Ammon's horn (tissue), 1 donor: Measurements from ENCODE around the gene CUX1.

ENCODE experiments used
- DNase-seq: peaks from one replicate; pipeline ENCODE4 v3.0.0-alpha.2; 2016; ENCODE audit warnings: low spot score

The CUX1 gene

DNA sequence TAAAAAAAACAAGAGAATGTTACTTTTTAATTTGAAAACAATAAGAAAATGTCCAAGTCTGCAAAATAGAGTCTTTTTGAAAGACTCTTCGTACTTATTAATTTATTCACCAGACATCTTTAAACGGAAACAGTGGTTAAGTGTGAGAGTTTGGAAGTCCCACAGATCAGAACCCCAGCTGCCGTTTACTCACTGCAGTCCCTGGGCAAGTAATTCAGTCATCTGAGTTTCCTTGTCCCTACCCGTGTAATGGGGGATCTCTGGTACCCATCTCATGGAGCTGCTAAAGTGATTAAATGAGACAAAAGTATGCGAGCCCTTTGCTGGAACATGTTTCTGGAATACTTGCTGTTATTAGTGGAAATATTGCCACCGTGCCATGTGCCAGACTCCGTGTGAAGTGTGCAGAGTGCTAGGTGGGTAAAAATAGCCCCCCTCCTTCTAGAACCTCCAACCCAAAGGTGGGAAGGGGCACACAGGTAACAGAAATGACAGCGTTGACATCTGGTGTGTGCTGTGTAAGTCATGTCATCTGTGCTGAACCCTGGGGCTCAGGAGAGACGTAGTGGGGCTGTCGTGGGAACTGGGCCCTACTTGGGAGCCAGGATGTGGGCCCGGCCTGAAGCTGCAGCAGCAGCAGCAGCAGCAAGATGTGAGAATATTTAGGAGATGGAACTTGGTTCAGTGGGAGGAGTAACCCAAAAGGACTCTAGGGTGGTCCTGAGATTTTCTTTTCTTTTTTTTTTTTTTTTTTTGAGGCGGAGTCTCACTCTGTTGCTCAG is 140.5 kb downstream of the CUX1 start:
- DNase-seq: no peak

DNA sequence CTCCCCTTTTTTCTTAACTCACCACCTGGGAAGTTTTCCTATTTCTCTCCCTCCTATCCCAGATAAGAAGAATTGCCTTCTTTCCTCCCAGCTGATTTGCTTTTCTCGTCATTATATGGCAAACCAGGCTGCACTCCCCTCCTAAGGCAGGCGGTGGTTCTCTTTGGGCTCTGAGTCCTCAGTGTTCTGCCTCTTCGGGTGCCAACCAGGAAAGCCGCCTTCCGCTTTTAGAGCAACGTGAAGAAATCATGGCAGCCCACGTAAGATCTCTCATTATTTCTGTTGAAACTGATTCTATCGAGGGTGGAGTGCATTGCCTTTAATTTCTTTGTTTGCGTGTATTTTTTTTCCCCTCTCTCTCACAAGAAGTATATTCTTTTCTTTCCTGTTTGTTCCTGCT is 141.9 kb downstream of the CUX1 start:
- no peak for DNase-seq

DNA sequence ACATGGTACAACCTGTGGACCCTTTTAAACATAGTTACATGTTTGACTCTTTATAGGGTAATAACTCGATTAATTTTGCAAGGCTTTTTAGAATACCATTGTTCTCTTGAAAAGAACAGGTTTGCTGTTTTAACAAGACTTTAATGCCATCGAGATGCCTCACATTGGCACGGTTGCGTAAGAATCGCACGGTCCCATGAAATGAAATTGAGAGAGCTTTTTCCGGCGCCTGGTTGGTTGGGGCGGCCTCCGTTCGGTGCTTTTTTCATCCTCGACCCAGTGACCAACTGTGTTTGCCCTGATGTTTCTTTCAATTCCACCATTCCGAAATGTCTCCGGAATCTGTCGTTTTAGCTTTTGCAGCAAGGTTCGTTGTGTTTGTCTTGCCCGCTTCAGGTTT is 142.4 kb downstream of the CUX1 start:
- DNase-seq: no peak

DNA sequence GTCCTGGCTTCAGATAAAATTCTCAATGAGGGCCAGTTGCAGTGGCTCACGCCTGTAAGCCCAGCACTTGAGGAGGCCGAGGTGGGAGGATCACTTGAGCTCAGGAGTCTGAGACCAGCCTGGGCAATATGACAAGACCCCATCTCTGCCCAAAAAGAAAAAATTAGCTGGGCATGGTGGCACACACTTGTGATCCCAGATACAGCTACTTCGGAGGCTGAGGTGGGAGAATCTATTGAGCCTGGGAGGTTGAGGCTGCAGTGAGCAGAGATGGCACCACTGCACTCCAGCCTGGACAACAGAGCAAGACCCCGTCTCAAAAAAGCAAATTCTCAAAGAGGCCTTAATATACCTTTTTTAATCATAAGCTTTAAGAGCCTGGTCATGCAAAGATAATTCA is 142.9 kb downstream of the CUX1 start:
- no peak for DNase-seq

DNA sequence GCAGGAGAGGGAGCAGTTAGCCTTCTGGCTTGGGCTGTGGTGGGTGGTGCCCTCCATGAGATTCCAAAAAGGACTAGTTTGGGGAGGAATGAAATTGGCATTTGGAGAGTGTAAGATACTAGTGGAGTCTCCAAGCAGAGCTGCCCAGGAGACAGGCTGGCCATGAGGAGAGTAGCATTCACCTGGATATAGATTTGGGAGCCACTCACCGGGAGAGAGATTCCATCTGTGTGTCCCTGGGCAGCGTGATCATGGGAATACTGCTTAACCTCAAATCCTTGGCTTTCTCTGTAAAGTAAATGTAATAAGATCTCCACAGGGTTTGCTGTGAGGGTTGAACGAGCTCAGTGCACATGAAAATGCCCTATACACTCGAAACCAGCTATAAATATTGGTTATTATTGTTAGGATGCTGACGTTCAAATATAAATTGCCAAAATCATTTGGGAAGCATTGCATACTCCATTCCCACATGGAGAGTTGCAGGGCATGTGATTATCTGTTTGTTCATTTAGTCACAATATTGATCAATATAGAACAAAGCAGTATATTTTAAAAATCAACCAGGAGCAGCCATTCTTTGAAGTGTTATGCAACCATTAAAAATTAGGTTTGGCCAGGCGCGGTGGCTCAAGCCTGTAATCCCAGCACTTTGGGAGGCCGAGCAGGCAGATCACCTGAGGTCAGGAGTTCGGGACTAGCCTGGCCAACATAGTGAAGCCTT is 143.7 kb downstream of the CUX1 start:
- no peak for DNase-seq

DNA sequence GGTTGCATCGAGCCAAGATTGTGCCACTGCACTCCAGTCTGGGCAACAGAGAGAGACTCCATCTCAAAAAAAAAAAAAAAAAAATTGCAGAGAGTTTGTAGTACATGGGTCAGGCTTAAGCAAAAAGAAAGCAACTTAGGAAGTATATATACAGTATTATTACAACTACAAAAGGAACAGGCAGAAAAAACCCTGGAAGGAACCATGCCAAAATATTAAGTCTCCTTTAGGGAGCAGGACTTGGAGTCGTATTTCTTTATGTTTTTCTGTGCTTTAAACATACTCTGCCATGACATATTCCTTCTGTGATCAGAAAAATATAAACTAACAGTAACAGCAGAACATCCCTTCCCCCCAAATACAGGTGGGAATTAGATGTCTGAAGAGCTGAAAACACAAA is 144.4 kb downstream of the CUX1 start:
- no peak for DNase-seq

DNA sequence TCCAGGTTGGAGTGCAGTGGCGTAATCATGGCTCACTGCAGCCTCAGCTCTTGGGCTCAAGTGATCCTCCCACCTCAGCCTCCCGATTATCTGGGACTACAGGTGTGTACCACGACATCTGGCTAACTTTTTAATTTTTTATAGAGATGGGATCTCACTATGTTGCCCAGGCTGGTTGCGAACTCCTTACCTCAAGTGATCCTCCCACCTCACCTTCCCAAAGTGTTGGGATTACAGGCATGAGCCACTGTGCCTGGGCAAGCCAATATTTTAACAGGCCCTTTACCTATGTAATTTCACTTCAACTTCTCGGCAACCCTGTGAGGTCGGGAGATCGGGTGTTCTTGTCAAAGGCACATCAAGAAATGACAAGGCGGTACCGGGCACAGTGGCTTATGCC is 146.3 kb downstream of the CUX1 start:
- DNase-seq: no peak

DNA sequence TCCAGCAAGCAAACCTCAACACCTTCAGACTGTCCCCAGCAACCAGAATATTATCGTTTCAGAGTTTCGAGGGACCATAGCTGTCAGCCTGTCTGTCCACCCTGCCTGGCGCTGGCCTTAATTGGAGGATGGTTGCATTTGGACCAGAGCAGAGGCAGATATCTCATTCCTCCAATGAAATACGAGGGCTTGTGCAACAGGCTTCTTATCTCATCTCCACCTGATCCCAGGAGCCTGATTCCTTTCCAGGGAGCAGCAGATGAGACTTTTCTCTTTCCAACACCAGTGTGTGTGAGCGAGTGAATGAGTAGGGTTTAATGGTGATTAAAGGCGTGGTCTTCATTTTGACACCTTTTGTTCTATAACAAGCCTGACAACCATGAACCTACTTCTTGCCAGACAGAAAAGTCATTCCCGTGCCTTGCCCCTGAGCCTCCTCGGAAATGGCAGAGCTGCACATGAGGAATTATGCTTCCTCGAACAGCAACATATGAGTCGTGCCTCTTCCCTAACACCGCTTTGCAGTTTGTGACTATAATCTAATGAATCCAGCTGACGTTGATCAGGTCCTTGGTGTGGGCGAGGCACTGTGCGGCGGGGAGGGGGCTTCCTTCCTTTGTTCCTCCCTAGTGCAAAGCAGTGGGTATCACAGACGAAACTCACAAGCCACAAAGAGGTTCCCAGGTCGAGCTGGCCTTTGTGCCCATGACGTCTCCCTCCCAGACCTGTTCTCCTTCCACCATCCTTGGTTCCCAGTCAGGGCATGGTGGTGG is 147.4 kb downstream of the CUX1 start:
- no peak for DNase-seq

DNA sequence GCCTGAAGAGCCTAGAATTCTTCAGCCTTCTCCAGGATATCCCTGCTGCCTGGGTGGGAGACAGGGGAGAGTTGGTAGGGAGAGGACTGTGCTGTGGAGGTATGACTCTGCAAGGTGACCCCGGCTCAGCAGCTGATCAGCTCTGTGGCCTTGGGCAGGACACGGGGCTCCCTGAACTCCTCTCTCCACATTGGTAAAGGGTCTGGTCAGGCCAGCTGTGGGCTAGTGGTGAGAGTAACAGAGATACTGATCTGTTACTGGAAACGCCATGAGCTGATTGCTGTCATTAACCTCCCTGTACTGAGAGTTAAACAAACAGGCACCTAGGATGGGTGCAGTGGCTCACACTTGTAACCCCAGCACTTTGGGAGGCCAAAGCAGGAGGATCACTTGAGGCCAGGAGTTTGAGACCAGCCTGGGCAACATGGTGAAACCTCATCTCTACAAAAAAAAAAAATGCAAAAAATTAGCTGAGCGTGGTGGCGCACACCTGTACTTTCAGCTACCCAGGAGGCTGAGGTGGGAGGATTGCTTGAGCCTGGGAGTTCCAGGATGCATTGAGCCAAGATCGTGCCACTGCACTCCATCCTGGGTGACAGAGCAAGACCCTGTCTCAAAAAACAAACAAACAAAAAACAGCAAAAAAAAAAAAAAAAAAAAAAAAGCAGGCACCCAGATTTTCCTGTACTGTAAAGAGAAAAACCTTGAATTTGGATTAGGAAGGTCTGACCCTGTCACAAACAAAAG is 151.5 kb downstream of the CUX1 start:
- DNase-seq: no peak

DNA sequence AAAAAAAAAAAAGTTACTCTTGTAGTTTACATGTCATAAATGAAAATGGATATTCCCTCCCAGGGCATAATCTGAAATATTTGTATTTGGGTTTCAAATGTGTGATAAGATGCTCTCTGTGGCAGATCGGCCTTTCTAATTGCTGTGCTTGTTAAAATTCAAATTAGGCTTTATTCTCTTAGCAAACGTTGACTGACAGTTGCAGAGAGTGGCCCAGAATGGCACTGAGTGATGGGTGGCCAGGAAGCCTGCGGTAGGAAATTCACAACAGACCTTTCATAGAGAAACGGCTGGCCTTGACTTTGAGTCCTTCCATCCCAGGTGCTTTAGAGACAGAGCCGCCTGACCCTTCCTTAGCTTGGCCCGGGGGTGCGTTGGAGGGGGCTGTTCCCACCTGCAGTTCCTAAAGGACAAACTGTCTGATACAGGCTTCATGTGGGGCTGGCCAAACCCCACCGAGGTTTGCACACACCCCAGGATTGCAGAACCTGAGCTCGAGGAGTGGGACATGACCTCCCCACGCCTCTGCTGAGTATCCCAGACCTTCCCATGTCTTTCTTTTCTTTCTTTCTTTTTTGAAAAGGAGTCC is 152.7 kb downstream of the CUX1 start:
- no peak for DNase-seq

DNA sequence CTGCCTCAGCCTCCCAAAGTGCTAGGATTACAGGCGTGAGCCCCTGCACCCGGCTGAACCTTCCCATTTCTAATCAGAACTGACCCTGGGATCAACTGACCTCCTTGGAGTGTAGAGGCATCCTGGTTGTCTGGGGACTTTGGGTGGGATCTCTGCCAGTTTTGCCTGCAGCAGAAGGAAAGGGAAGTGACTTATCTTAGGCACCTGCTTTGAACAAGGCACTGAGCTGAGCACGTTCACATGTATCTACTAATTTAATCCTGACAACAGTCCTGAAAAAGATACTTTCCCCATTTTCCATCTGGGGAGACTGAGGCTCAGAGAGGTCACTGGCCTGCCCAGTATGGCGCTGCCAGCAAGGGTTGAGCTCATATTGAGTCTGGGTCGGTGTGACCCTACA is 153.4 kb downstream of the CUX1 start:
- DNase-seq: no peak

DNA sequence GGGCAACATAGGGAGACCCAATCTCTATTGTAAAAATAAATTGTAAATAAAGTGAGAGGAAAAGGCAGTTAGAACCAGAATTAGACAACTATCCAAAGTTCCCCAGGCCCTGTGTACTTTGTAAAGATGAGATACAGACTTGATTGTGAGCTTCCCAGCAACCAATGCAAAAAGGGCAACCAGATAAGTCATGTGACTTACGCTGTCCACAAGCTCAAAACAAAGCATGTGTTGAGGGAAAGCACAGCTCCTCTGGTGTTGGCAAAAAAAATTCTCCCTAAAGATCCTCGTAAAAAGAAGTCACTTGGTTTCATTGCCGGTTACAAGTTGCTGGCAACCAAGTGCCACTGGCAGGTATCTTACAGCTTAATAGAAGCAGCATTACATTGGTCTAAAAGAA is 154.0 kb downstream of the CUX1 start:
- no peak for DNase-seq

DNA sequence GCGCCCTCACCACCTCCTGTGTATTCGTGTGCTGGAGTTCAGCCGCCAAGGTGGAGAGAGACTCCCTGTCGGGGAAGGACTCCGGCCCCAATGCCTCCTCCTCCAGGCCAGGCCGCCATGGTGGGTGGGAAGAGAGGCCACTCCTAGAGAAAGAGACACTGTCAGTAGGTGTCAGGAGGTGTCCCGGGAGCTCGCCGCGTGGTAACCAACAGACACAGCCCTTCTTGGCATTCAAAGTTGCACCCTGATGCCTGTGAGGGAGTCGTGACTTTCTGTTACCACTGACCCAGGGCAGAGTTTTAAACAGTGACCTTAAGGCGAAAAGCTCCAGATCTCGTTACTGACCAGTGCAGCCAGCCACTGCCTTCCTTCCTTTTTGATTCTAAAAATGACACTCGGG is 155.2 kb downstream of the CUX1 start:
- no peak for DNase-seq

DNA sequence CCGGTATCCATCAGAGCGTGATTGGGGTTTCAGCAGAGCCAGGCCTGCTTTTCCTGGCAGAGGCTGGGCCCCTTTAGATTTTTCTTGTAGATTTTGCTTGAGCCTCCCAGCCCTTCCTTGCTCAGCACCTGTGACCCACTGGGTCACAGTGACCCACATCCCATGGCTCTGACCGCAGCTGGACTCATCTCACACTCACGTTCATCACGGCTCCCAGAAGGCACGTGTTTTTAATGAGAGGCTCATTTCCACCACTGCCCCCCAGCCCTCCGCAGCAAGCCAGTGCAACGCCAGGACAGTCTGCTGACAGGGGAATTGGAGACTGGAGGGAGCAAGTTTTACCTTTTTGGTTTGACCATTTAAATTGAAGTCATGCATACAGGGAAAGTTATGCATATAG is 155.7 kb downstream of the CUX1 start:
- DNase-seq: no peak

DNA sequence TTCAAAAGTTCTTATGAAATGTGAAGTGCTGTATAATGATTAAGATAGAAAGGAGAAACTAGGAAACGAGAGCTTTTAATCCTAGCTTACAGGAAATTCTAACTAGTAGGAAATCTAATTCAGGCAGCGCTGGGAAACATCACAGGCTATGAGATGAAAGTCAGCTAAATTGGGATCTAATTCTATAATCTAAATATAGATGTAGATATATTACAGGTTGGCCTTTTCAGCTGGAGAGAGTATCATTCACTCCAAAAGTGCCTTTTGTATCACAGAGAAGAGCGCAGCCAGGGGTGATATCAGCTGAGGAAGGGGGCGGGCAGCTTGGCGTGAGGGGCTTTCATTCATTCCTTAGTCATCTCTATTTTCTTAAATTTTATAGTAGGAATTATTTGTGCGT is 157.0 kb downstream of the CUX1 start:
- DNase-seq: no peak

DNA sequence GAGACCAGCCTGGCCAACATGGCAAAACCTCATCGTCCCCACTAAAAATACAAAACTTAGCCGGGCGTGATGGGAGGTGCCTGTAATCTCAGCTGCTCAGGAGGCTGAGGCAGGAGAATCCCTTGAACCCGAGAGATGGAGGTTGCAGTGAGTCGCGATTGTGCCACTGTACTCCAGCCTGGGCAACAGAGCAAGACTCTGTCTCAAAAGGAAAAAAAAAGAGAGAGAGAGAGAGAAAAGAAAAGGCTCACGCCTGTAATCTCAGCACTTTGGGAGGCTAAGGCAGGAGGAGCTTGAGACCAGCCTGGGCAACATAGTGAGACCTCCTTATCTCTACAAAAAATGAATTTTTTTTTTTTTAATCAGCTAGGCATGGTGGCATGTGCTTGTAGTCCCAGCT is 157.6 kb downstream of the CUX1 start:
- DNase-seq: no peak

DNA sequence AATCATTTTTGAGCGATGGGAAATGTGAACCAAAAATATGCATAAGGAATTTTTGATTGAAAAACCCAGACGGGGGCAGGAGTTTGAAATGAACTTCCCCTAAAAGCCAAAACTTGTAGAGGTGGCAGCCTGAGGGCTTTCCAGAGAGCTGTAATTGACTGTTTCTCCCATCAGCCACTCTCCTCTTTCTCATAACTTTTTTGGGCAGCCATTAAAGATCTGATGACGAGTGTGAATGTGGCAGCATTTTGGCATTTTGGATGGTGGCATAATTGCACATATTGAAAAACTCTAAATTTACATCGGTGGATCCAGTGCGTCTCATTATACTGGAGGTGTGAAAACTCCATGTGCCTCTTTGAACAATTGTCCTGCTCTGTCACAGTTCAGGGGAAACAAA is 159.0 kb downstream of the CUX1 start:
- DNase-seq: no peak

DNA sequence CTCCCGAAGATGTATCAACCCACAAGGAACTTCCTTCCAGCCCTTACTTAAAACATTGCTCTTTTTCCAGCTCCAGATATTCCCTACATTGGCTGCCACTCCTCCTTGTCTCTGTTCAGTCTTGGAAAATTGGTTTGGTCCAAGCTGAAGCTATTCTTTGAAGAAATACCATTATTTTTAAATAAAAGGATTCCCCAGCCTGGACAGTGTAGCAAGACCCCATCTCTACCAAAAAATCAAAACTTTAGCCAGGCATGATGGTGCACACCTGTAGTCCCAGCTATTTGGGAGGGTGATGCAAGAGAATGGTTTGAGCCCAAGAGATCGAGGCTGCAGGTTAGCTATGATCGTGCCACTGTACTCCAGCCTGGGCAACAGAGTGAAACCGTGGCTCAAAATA is 159.8 kb downstream of the CUX1 start:
- DNase-seq: no peak

DNA sequence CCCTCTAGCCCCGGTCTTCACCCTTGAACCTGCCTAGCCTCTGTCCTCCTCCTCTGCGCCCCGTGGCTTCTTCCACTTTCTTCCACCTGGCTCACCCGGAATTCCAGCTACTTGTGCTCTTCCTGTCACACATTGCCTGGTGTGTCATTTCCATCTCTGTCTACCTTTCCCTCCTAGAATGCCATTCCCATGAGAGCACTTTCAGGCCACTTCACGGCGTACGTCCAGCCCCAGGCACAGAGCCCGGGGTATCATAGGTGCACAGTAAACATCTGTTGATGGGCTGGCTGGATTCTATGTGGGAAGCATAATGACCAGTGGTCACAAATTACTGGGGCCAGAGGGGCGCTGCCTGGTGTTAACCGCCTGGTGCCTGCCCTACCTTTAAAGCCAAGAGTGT is 161.3 kb downstream of the CUX1 start:
- no peak for DNase-seq

DNA sequence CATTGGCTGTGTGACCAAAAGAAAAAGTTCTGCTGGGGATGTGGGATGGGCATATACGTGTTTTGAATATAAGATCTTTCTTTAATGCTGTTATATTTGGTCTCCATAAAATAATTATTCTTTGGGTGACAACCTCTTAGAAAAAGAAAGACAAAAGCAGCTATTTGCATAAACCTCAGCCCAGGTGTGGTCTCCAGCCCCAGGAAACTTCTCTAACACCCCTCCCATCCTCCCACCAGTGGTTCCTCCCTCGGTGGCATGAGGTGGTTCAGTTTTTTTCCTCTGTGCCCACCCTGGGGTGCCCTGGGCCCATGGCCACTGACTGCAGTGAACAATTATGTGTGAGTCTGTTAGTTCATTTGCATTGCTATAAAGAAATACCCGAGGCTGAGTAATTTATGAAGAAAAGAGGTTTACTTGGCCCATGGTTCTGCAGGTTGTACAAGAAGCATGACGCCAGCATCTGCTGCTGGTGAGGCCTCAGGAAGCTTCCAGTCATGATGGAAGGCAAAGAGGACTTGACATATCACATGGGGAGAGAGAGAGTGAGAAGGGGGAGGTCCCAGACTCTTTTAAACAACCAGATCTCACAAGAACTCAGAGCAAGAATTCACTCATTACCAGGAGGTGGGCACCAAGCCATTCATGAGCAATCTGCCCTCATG is 165.9 kb downstream of the CUX1 start:
- no peak for DNase-seq

DNA sequence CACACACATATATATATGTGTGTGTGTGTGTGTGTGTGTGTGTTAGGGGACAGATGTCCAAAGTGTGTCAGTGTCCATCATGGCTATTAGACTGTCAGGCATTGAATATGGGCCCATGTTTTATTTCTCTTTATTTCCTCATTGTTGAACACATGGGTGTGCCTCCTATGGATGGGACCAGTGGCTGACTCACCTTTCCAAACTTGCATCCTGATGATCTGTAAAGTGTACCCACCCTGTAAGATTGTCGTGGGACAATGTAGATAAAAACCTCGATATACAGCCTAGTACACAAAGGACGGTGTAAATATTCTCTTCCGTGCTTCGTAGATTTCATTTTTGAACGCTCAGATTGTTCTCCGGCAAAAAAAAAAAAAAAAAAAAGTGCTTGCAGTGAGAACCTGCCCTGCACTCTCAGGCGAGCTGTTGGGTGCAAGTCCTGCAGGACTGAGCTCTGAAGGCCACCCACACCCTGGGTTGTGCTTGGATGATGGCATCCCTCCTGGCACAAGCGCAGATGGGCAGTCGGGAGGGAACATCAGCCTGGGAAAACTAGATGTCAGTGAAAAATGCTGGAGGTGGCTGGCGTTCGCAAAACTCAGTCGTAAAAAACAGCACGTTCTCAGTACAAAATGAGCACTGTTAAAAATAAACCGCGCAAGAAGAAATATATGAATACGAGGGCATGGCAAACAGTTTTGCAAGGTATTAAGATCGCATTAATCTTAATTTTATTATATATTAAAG is 166.9 kb downstream of the CUX1 start:
- DNase-seq: no peak
